Globus pallidus (tissue), 1 donor: Measurements from ENCODE around the gene ADCK2.
A peak's percentile ranks its signal among the peaks of the same experiment; 100 is the strongest.
"Not testable (repeated sequence)": the region's sequence is repeated elsewhere in the genome, so short reads cannot be mapped to it uniquely, and the experiment has no call there.

Source experiments
- DNase-seq: peaks from one replicate; pipeline ENCODE4 v3.0.0-alpha.2; 2015; ENCODE audit warnings: low spot score

The ADCK2 gene

DNA sequence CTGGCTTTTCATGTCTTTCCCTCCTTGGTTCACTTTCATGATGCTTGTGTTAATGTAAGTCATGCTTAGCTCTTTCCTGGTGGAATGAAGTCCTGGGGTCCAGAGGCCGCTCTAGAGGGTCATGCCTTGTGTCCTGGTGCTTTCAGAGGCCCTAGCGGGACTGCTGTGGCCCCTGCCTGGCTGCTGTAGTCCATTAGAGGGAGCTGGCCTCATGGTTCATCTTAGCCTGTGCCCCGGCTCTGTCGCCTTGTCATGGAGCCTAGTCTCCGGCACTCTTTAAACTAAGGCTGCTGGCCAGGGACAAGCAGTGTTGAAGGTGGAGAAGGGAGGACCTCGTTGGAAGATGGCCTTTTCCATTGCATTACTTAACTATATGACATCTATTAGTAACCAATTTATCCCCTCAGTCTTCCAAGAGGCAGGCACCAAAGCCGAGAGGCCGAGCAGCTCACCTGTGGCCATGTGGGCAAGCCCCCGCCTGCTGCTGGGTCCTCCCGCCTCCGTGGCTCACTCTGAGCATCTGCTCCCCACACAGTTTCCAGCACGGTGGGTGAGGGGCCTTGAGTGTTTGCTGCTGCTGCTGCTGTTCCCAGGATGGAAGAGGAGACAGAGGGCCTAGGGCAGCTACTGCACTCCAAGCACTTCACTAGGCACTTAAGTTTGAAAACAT, 18.8 kb downstream of the ADCK2 start:
- no peak for DNase-seq

DNA sequence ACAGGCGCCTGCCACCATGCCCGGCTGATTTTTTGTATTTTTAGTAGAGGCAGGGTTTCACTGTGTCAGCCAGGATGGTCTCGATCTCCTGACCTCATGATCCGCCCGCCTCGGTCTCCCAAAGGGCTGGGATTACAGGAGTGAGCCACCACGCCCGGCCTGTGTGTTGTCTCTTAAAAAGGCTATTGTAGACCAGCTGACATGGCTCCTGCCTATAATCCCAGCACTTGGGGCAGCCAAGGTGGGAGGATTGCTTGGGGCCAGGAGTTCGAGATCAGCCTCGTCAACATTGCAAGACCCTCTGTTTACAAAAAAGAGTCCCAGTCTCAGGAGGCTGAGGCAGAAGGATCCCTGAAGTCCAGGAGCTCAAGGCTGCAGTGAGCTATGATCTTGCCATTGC, 21.1 kb downstream of the ADCK2 start:
- DNase-seq, result not testable (repeated sequence)

DNA sequence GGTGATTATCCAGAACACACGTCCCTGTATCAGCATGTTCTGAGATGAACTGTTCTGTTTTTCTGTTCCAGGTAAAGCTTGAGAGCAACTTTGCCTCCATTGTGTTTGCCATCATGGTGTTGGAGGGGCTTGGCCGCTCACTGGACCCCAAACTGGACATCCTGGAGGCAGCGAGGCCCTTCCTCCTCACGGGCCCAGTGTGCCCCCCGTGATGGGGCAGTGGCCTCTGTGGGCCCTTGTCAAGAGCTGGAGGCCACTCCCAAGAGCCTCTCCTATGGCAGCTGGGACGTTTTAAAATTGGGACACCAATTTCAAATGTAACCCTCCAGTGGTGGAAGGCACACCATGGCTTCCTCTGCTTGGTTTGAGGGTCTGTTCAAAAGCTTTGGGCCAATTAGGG, 21.8 kb downstream of the ADCK2 start:
- no peak for DNase-seq

DNA sequence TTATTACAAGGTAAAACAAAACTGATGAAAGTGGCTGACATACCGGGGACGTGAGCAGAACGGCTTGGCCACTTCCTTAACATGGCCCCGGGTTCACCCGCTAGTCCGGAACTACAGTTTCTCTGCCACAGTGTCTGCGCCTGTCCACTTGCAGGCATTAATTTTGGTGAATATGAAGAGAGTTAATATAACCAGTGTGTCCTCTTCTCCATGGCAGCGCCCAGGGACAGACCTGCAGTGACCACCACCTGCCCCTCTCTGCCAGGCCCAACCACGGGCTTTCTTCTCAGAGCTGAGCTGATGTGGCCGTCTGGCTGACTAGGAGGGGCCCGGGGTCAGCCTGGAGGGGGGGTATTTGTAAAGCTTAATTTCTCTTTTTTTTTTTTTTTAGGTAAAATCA, 22.6 kb downstream of the ADCK2 start:
- no peak for DNase-seq

DNA sequence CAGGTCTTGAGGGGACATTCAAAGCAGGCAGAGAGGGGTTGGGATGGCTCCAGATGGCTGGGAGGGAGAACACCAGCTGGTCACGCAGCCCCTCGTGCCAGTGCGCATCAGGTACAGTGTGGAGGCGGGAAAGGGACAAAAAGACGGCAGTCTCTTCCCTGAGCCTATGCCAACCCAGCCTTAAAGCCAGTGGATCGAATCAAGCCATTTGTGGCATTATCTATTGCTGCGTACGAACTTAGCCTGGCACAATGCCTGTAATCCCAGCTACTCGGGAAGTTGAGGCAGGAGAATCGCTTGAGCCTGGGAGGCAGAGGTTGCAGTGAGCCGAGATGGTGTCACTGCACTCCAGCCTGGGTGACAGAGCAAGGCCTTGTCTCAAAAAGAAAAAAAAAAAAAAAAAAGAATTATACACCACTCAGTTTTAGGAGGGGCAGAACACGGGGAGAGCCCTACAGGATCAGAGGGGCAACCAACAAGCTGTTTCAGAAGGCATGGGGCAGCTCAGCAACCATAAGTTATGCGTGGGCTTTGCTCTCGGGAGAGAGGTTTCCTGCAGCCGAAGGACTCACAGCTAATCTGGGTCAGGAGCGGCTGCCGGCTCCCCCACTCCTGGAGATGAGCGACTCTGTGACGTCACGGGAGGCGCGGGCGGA, 23.4 kb downstream of the ADCK2 start:
- peak; percentile 94 for DNase-seq

DNA sequence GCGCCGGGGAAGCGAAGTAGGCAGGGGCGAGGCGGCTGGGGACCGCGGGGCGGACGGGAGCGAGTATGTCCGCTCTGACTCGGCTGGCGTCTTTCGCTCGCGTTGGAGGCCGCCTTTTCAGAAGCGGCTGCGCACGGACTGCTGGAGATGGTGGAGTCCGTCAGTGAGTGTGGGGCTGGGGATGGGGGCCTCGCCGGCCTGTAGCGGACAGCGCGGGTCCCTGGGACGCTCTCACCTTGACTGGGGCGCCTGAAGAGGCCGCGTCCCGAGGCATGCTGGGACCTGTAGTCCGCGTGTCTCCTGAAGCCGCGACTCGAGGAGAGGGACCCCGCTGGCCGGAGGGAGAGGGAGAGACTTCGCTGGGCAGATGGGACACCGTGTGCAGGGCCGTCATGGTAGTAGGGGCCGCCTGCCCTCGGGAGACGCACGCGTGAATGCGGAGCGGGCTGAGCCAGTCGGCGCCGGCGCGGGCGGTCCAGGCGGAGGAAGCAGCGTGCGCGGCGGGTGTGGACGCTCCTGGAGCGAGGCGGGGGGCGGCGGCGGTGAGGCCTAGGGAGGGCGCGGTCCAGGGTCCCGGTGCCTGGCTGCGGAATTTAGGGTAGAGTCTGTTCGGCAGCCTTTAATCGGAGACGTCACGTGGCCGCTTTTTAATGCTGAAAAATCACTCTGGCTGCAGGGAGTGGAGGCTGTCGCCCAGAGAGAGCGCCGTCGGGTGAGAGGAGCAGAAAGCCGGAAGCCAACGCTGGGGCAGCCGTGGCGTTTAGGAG, 24.1 kb downstream of the ADCK2 start, which contains the start of gene NDUFB2:
Gene NDUFB2, plus strand, starts transcription at position 29 of the 767 bp plus-strand sequence. Its CDS starts 37 bp downstream, at position 66.
- DNase-seq, result peak; percentile 88

DNA sequence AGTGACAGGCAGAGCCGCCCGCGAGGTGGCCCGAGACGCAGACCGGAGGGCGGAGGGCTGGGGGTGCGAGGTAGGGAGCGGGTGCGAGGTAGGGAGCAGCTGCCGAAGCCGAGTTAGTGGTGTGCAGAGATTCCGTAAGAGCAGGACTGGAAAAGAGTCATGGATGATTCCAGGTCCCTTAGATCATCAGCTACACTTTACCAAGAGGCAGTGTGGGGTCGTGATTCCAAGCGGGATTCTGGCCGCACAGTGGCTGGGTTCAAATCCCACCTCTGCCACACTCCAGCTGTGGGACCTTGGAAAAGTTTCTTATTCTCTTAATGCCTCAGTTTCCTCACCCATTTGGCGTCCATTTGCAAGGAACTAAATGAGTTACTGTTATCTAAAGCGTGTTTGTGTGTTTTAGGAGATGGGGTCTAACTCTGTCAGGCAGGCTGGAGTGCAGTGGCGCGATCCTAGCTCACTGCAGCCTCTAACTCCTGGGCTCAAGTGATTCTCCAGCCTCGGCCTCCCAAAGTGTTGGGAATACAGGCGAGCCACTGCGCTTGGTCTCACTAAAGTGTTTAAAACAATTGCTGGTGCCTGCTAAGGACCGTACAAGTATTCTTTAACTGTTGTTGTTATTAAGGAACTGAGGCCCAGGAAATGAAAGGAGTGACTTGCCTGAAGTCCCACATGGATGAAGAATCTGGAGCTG, 24.9 kb downstream of the ADCK2 start:
- no peak for DNase-seq

DNA sequence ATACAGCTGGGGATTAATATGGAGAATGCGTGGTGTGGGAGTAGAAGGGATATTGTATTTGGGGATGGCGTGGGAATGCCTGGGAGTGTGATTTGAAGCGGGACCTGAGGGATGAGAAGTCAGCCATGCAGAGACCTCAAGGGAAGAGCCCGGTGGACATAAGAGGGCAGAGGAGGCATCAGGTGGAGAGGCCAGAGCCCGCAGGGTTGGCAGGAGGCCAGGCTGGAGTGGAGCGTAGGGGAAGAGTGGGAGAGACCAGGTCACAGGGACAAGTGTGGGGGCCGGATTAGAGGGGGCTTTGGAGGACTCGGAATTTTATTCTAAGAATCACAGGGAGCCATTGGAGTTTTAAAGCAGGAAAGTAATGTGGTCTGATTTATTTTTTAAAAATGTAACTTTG, 25.7 kb downstream of the ADCK2 start:
- DNase-seq, result no peak

DNA sequence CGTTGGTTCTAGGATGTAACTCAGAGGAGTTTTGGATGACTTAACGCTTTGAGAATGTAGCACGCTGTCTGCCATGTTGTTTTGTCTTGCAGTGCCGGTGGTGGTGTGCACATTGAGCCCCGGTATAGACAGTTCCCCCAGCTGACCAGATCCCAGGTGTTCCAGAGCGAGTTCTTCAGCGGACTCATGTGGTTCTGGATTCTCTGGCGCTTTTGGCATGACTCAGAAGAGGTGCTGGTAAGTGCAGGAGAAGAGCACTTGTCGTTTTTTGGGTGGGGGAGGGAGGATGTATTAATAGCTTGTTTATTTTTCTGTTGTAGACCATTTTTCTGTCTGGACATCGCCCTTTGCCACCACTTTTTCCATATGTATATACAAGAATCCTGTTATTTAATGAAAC, 30.0 kb downstream of the ADCK2 start:
- DNase-seq, result no peak

DNA sequence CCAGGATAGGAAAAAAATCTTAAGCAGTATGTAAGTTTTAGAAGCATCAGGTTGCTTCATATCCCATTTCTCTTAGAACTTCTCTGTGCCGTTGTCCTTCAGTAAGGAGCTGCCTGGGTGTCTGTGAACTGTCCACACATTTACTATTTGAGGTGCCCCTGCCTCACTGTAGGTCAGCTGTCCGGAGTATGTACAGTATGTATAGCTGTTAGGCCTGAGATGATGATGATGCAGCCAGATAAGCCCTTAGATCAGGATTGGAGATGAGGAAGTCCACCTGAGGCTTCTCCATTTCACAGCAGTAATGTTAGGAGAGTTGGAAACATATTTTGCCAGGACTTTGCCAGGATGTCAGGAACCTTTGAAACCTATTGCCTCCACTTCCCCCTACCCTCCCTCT, 31.5 kb downstream of the ADCK2 start:
- no peak for DNase-seq

DNA sequence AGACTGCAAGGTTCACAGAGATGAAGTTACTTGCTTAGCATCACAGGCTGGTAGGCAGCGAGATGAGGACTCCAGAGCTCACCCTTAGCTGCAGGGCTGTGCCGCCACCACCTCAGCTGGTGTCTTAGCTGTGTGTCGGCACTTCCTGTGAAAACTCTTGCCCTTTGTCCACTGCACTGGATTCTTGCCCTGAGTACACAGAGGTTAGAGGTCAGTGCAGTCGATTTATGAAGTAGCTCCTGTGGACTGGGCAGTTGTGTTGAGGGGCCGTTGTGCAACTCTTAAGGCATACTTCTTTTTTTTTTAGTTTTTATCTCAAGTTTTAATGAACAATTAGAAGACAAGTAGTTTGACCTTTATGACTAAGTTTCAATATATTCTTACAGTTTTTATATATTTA, 34.4 kb downstream of the ADCK2 start:
- DNase-seq, result no peak

DNA sequence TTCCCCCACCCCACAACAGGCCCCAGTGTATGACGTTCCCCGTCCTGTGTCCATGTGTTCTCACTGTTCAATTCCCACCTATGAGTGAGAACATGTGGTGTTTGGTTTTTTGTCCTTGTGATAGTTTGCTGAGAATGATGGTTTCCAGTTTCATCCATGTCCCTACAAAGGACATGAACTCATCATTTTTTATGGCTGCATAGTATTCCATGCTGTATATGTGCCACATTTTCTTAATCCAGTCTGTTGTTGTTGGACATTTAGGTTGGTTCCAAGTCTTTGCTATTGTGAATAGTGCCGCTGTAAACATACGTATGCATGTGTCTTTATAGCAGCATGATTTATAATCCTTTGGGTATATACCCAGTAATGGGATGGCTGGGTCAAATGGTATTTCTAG, 36.0 kb downstream of the ADCK2 start:
- DNase-seq, result not testable (repeated sequence)

DNA sequence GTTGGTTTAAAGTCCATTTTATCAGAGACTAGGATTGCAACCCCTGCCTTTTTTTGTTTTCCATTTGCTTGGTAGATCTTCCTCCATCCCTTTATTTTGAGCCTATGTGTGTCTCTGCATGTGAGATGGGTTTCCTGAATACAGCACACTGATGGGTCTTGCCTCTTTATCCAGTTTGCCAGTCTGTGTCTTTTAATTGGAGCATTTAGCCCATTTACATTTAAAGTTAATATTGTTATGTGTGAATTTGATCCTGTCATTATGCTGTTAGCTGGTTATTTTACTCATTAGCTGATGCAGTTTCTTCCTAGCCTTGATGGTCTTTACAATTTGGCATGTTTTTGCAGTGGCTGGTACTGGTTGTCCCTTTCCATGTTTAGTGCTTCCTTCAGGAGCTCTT, 39.6 kb downstream of the ADCK2 start:
- DNase-seq, result not testable (repeated sequence)

DNA sequence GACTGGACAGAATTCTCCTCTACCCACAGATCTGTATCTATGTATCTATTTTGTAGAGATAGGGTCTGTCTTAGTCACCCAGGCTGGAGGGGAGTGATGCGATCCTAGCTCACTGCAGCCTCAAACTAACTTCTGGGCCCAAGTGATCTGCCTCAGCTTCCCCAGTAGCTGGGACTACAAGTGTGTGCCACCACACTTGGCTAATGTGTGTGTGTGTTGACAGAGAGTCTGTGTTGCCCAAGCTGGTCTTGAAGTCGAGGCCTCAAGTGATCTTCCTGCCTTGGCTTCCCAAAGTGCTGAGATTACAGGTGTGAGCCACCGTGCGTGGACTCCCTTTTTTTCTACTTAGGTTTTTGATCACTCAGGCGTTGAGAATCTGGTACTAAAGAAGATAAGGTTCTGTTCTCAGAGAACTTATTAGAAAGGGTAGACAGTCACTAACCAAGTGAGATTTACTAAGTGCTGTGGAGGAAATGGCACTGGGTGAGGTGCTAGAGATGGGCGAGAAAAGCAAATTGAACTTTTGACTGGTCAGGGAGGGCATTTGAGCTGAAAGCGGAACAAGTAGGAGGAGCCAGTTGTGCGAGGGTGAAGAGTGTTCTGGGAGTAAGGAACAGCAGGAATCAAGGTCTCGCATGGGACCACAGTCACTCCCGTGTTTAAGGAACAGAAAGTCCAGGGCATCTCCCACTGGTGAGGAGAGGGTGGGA, 41.7 kb downstream of the ADCK2 start:
- DNase-seq, result no peak

DNA sequence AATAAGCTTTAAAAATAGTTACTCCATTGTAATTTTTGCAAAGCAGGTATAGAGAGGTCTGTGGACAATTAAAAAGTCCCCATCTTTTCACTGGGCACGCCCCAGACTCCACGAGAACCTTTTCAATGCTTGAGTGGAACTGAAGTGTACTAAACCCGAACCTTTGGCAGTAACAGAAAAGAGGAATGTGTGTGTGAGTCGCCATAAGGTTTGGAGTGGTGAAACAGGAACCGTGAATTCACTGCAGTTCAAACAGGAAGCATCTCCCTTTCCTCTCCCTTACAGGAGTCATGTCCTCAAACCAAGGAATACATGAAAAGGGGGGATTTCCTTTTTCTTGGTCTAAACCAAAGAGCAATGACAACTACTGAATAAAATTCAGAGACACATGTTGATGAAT, 47.0 kb downstream of the ADCK2 start:
- DNase-seq, result peak; percentile 12

DNA sequence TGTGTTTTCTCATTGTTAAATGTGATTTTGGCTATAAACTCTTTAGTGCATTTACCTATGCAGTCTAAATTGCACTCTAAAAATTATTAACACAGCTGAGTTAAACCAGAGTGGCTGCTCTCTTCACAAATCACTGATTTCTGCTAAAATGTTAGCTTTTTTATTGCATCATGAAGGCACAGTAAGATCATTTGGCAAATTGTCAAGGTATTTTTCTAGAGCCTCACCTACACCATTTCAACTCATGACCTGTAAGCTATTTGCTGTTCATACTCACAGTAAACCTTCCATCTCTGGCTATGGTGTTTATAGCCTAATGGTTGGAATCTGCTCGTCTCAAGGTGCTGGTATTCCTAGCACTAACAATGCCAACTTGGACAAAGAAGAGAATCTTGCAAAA, 49.5 kb downstream of the ADCK2 start:
- DNase-seq, result no peak

DNA sequence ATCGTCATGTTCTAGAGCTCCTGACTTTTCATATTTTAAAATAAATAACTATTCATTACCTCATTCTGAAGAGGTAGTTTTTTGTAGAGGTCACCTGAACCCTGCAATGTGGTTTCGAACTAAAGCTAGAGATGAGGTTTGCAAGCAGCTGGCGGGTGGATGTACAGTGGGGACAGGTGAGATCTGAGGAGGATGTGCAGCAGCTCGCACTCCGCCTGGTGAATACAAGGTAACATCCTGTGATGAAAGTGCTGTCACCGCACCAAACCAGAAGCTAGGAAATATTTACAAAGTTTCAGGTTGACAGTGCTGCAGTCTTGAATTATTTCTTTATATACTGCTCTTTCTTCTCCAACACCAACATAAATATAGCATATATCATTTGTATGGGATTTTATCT, 50.3 kb downstream of the ADCK2 start:
- no peak for DNase-seq

DNA sequence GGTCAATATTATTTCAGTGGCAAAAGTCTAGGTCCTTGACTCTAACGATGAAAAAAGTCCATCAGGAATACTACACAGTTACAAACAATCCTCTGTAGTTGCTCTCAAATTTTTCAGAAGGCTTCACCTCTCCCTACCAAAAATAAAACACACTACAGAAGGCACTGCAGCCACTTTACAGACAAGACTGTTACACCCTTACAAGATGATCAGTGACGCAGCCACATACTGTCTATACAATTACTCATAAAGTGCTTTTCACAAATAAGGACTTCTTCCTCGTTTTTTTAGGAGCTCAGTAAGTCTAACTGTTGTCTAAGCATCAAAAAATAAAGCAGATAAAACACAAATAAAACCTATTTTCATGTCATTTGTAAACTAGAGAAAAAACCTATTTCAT, 50.8 kb downstream of the ADCK2 start:
- DNase-seq, result no peak

DNA sequence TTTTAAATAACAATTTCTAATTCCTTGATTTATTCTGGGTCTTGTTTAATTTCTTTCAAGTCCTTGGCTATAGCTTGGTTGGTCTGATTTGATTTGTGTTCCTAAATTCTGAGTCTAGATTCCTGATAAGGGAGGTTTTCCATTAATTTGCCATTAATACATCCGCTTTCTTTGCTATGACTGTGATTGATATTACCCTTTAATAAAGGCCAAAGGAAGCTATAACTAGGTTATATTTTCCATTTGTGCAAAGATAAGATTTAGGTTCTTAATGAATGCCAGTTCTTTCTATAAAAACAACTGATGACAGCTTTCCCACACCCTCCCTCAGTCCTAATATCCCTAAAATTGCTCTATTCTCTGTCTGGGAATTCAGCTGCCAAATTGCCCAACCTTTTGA, 52.0 kb downstream of the ADCK2 start:
- DNase-seq, result no peak

DNA sequence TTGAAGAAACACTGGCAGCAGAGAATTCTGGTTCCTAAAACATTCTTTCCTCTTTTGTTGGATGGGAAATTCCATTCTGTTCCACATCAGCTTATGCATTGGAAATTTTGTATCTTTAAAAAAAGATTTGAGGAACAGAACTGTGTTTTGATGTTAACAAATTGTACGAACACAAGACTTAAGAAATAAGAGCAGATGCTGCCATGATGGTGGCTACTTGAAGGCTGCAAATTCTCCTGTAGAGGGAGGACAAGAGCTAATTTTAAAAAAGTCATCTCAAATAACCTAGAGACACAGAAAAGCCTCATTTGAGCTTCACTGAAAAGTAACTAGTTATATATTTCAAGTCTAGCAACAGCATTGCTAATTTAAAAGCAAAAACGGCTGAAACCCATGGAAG, 53.5 kb downstream of the ADCK2 start:
- peak; percentile 11 for DNase-seq

DNA sequence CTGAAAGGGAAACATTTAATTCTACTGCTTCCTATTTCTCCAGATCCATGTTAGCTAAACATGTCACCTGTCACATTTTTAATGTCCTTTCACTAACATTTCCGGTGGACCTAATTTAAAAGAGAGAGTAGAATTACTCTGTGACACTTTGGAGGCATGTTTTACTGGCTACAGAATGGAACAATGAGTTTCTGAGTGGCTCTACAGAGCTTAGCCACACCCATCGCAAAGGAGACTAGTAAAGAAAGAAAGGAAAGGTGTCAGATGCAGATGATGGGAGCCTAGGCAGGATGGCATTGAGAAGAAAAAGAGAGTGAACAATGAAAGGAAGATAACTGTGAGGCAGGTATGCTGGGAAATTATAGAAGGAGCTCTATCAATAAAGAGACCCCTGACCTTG, 59.7 kb downstream of the ADCK2 start:
- no peak for DNase-seq

DNA sequence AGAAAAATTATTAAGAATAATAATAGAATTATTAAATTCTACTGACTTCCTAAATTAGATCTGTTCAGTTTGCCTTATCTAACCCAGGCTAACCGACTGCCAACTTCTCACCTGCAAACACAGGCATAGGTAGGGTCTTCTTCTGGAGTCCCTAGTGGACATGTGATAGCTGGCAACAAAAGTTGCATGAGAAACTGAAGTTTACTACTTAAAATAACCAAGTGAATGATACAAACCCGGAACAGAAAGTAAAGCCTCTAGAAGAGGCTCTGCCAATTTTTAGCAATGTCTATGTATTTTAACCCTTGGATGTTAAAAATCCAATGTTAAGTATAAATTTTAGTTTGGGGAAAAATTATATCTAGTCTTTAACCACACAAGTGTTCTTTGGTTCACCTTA, 61.4 kb downstream of the ADCK2 start:
- DNase-seq, result no peak
